Subcutaneous adipose tissue (tissue), 4 donors: ENCODE measurements around the gene TRIM72. TPM values are rescaled to one million over a fixed set of nuclear protein-coding genes. Genes with fewer than 3 reads are reported as not detected.

ENCODE experiments used
- total RNA-seq, 4 donors: library from RNA; depleted of rRNA; stranded (reverse); fragments of >200 nt; gene quantifications; one replicate each; pipeline ENCODE4 v1.1.0, GENCODE V29; 2016
- TF ChIP-seq, protein P1 (sequence below): fragments of 450-650 bp; IDR thresholded peaks from one replicate; pipeline ENCODE4 v1.5.1; 2016; ENCODE audit warnings: low read depth, mild to moderate bottlenecking, control low read depth, antibody characterized with exemption, moderate library complexity

Gene TRIM72
- total RNA-seq, 4 donors from 2014 or later: not detected

DNA sequence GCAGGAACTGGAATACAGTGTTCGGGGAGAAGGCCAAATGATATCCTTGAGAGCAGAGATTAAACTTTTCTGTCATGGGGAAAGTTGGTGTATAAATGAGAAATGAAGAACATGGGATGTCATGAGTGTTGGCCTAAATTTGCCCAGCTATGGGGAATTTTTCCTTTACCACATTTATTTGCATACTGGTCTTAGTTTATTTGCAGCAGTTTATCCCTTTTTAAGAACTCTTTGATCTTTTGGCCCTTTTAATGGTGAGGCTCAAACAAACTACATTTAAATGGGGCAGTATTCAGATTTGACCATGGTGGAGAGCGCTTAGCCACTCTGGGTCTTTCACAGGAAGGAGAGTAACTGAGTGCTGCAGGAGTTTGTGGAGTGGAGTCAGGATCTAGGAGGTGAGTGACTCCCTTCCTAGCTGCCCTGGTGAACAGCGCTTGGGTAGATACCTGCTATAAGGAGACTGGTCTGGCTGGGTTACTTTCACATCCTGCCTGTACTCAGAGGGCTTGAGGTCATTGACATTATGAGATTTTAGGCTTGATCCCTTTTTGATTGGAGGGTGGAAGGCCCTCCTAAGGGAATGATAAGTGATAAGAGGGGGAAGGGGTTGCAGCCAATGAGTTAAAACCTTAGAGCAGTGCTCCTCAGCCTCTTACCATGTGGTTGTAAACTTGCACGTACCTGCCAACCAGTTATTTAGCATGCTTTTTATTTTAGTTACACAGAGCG, 22.1 kb upstream of the TRIM72 start:
- TF ChIP-seq, protein P1, sequence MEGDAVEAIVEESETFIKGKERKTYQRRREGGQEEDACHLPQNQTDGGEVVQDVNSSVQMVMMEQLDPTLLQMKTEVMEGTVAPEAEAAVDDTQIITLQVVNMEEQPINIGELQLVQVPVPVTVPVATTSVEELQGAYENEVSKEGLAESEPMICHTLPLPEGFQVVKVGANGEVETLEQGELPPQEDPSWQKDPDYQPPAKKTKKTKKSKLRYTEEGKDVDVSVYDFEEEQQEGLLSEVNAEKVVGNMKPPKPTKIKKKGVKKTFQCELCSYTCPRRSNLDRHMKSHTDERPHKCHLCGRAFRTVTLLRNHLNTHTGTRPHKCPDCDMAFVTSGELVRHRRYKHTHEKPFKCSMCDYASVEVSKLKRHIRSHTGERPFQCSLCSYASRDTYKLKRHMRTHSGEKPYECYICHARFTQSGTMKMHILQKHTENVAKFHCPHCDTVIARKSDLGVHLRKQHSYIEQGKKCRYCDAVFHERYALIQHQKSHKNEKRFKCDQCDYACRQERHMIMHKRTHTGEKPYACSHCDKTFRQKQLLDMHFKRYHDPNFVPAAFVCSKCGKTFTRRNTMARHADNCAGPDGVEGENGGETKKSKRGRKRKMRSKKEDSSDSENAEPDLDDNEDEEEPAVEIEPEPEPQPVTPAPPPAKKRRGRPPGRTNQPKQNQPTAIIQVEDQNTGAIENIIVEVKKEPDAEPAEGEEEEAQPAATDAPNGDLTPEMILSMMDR: no peak

DNA sequence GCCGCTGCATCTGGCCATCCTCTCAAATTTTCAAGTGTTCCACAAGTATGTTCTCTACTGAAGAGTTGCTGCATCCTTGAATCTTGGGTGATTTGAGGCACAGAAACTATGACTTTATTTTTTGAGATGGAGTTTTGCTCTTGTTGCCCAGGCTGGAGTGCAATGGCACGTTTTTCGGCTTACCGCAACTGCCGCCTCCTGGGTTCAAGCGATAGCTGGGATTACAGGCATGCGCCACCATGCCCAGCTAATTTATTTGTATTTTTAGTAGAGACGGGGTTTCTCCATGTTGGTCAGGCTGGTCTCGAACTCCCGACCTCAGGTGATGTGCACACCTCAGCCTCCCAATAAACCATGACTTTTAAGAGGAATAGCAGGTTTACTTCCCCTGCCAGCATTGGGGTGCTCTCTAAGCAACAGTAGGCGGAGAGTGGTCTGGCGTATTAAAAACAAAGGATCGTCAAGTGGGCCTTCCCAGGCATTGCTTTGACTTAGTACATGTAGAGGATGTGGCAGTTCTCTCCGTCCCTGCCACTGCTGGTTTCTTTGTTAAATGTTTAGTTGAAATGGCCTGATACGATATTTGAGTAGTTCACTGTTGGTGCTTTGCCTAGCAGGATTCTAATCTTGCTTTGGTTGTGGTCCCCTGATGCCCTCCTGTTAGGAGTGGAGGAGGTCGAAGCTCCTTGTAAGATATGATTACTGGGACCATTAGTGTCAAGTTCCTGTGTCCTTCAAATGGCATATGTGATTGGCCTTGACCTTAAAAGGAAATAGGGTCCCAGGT, 20.9 kb upstream of the TRIM72 start:
- TF ChIP-seq, protein P1: no peak

GRCh38 chr16:31193874-31194273, 20.0 kb upstream of the TRIM72 start:
- TF ChIP-seq, protein P1: no peak

DNA sequence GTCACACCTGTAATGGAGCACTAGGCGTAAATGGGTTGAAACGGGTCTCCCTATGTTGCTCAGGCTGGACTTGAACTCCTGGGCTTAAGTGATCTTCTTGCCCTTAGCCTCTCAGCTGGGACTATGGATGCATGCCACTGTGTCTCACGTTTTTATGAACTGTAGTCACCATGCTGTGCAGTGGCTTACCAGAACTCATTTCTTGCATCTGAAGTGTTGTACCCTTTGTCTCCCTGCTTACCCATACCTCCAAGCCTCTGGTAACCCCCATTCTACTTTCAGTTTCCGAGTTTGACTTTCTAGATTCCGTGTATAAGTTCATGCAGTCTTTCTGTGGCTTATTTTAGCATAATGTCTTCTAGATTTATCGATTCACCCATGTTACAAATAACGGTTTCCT, 19.0 kb upstream of the TRIM72 start:
- TF ChIP-seq, protein P1: no peak

DNA sequence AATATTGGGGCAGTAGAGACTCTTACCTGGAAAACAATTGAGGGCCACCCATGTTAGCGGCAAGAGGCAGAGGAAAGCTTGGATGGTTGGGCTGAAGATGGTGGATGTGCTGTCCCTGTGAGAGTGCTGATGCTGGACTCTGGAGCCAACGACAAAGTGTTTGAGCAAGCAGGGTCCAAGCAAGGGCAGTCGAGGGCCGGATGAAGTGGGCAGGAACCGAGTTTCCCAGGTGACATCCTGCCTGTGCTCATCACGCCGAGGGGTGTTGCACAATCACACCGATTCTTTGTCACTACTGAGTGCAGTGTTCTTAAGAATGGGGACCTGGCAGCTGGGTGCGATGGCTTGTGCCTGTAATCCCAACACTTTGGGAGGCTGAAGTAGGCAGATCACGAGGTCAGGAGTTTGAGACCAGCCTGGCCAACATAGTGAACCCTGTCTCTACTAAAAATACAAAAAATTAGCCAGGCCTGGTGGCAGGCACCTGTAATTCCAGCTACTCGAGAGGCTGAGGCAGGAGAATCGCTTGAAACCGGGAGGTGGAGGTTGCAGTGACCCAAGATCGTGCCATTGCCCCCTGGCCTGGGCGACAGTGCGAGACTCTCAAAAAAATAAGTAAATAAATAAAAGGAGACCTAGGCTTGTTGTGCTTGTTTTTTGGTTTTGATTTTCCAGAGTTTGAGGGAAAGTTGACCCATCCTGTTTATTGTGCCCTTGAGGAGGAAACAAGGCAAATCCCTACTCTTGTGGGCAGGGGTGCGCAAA, 17.4 kb upstream of the TRIM72 start:
- TF ChIP-seq, protein P1: no peak

DNA sequence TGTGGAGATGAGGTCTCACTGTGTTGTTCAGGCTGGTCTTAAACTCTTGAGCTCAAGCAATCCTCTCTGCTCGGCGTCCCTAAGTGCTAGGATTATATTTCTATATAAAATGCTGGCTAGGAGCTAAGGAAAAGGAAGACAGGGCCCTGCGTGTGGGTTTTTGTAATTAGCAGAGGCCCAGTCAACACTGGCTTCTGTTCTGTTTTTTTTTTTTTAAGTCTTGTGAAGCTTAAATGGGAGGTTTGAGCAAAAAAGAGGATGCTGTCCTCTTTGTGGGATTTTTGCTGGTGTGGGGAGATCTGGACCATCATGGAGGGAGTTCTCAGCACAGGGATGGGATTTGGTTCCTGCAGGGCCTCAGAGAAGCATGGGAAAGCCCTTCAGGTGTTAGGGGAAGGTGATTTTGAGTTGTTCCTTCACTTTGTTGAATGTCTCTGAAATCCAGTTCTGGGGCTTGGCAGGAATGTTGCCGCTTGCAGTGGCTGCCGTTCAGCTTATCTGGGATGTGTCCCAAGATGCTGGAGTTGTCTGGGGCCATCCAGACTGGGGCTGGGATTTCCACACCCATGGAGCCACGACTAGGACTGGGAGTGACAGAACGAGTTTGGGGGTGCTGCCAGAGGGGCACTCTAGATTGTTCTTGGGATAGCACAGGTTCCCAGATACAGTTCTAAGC, 15.6 kb upstream of the TRIM72 start:
- TF ChIP-seq, protein P1: no peak
